ENCODE measurements around the gene KRT80. TPM values are rescaled to one million over a fixed set of nuclear protein-coding genes. Genes with fewer than 3 reads are reported as not detected.
A peak's percentile ranks its signal among the peaks of the same experiment; 100 is the strongest.

The KRT80 gene
- polyA plus RNA-seq, 1 donor (not counting 4 experiments of a cell fraction or from before 2014, with no cell fraction given) = 4.1 TPM

DNA sequence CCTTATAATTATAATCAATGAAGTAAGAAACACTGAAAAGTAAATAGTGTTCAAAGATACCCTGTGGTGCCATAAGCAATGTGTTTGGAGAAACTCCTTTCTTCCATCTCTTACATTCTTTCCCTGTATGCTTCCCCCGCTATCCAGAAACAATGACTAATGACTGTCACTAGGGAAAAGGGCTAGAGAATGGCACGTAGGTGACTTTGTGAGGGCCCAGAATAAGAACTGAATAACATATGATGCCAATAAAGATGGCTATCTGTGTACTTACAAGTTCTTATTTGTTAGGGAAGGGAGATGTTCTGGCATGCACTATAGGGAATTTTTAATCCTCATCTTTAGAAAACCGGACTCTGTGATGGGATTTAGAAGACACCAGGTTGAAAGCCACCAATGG is 36.6 kb upstream of the KRT80 start:
- no peak overlapping the region for H3K4me3 ChIP-seq (ENCODE audit: control insufficient read depth in 2 of 3, extremely low read depth in 1 of 3, insufficient read depth in 2 of 3, low read depth in 1 of 3, low read length in 3 of 3)
- H3K9me3 ChIP-seq (ENCODE audit: control insufficient read depth, low read depth, low read length) = no peaks in the 10 kb centered on the region
- no peaks in the 10 kb centered on the region for H4K20me1 ChIP-seq (ENCODE audit: control insufficient read depth, extremely low read depth, insufficient read depth, low read length)
- peaks cover 49% of the 10 kb centered on the region for H3K4me1 ChIP-seq (ENCODE audit: control insufficient read depth, extremely low read depth, insufficient read depth, low read length)
- TF ChIP-seq, protein P1, sequence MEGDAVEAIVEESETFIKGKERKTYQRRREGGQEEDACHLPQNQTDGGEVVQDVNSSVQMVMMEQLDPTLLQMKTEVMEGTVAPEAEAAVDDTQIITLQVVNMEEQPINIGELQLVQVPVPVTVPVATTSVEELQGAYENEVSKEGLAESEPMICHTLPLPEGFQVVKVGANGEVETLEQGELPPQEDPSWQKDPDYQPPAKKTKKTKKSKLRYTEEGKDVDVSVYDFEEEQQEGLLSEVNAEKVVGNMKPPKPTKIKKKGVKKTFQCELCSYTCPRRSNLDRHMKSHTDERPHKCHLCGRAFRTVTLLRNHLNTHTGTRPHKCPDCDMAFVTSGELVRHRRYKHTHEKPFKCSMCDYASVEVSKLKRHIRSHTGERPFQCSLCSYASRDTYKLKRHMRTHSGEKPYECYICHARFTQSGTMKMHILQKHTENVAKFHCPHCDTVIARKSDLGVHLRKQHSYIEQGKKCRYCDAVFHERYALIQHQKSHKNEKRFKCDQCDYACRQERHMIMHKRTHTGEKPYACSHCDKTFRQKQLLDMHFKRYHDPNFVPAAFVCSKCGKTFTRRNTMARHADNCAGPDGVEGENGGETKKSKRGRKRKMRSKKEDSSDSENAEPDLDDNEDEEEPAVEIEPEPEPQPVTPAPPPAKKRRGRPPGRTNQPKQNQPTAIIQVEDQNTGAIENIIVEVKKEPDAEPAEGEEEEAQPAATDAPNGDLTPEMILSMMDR (optimal IDR thresholded peaks at IDR 0.05 in 1 of 3, IDR thresholded peaks at IDR 0.05 in 1 of 3, conservative IDR thresholded peaks at IDR 0.05 in 1 of 3; ENCODE audit: extremely low read depth in 1 of 3, insufficient read depth in 2 of 3, low read length in 3 of 3) = no peak
- TF ChIP-seq EZH2 (IDR thresholded peaks at IDR 0.05; ENCODE audit: low read length) = no peak
- FAIRE-seq (peak; percentile 43), DNase-seq (ENCODE audit: low read depth, low spot score) (no peak)
- no peaks in the 10 kb centered on the region for H3K9me1 ChIP-seq (ENCODE audit: control insufficient read depth, extremely low read depth, insufficient read depth, low read length)
- H3K27me3 ChIP-seq (ENCODE audit: control insufficient read depth, extremely low read depth, insufficient read depth, low read length) = no peaks in the 10 kb centered on the region
- no peak overlapping the region for H3K9ac ChIP-seq (ENCODE audit: control insufficient read depth, extremely low read depth, insufficient read depth, low read length)
- H3K36me3 ChIP-seq (ENCODE audit: control insufficient read depth in 2 of 2, extremely low read depth in 1 of 2, insufficient read depth in 2 of 2, low read length in 2 of 2) = no peaks in the 10 kb centered on the region
- dilution Hi-C loops (cut with MboI; ENCODE audit: extremely low pct_ligation_motif_present, low sequenced_read_pairs) = no loop called here
- no peaks in the 10 kb centered on the region for H3K79me2 ChIP-seq (ENCODE audit: control insufficient read depth, insufficient read depth, low read length)
- H2AFZ ChIP-seq (ENCODE audit: control insufficient read depth, low read length) = no peak overlapping the region
- H3K27ac ChIP-seq (ENCODE audit: control insufficient read depth, insufficient read depth, low read length) = no peak overlapping the region
- peak overlapping the region; percentile 26 for H3K4me2 ChIP-seq (ENCODE audit: control insufficient read depth, extremely low read depth, insufficient read depth, low read depth, low read length)

DNA sequence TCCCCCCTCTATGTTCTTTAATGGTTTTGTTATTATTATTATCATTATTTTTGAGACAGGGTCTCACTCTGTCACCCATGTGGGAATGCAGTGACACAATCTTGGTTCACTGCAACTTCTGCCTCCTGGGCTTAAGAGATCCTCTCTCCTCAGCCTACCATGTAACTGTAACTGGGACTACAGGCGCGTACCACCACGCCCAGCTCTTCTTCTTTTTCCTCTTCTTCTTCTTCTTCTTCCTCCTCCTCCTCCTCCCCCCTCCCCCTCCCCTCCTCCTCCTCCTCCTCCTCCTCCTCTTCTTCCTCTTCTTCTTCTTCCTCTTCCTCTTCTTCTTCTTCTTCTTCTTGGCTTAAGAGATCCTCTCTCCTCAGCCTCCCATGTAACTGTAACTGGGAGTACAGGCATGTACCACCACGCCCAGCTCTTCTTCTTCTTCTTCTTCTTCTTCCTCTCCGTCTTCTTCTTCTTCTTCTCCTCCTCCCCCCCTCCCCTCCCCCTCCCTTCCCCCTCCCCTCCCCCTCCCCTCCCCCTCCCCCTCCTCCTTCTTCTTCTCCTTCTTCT is 35.9 kb upstream of the KRT80 start:
- Histone ChIP-seq H3K9me3 (ENCODE audit: control insufficient read depth, low read depth, low read length) (no peaks in the 10 kb centered on the region), H3K79me2 (ENCODE audit: control insufficient read depth, insufficient read depth, low read length) (no peaks in the 10 kb centered on the region), H3K4me2 (ENCODE audit: control insufficient read depth, extremely low read depth, insufficient read depth, low read depth, low read length) (no peak overlapping the region), H3K4me3 (ENCODE audit: control insufficient read depth in 2 of 3, extremely low read depth in 1 of 3, insufficient read depth in 2 of 3, low read depth in 1 of 3, low read length in 3 of 3) (no peak overlapping the region), H3K36me3 (ENCODE audit: control insufficient read depth in 2 of 2, extremely low read depth in 1 of 2, insufficient read depth in 2 of 2, low read length in 2 of 2) (no peaks in the 10 kb centered on the region), H3K4me1 (ENCODE audit: control insufficient read depth, extremely low read depth, insufficient read depth, low read length) (peaks cover 49% of the 10 kb centered on the region), H2AFZ (ENCODE audit: control insufficient read depth, low read length) (no peak overlapping the region), H3K9me1 (ENCODE audit: control insufficient read depth, extremely low read depth, insufficient read depth, low read length) (no peaks in the 10 kb centered on the region), H3K27me3 (ENCODE audit: control insufficient read depth, extremely low read depth, insufficient read depth, low read length) (no peaks in the 10 kb centered on the region), H3K9ac (ENCODE audit: control insufficient read depth, extremely low read depth, insufficient read depth, low read length) (no peak overlapping the region), H3K27ac (ENCODE audit: control insufficient read depth, insufficient read depth, low read length) (no peak overlapping the region), H4K20me1 (ENCODE audit: control insufficient read depth, extremely low read depth, insufficient read depth, low read length) (no peaks in the 10 kb centered on the region)
- no peak for TF ChIP-seq EZH2 (IDR thresholded peaks at IDR 0.05; ENCODE audit: low read length)
- TF ChIP-seq, protein P1 (optimal IDR thresholded peaks at IDR 0.05 in 1 of 3, IDR thresholded peaks at IDR 0.05 in 1 of 3, conservative IDR thresholded peaks at IDR 0.05 in 1 of 3; ENCODE audit: extremely low read depth in 1 of 3, insufficient read depth in 2 of 3, low read length in 3 of 3) = no peak
- DNase-seq (ENCODE audit: low read depth, low spot score) (no peak), FAIRE-seq (no peak)
- dilution Hi-C loops (cut with MboI; ENCODE audit: extremely low pct_ligation_motif_present, low sequenced_read_pairs) = no loop called here
